Activated CD8-positive, alpha-beta memory T cell treated with anti-CD3 and anti-CD28 coated beads, Interleukin-2, amount 10 ng/mL, durations not matched to agents 7 days and 5 days (primary cell): ENCODE results near the gene MAGT1. TPM values are rescaled to one million over a fixed set of nuclear protein-coding genes. Genes with fewer than 3 reads are reported as not detected.

ENCODE experiments used
- ATAC-seq: fragments of 150-1000 bp; cut with Tn5 transposase; one replicate; pipeline ENCODE4 v1.10.0; 2021; ENCODE audit warnings: moderate library complexity
- CTCF ChIA-PET: fragments of 350-600 bp; sonication (Branson Sonifier 250); formaldehyde crosslinking; loops from one replicate; lab custom pipeline; 2021; ENCODE audit warnings: antibody characterized with exemption; lab: Charles Lee
- DNase-seq: peaks from one replicate; pipeline ENCODE4 v3.0.0-alpha.2; 2020
- H3K27ac Mint-ChIP-seq: one replicate; pipeline ENCODE4 v1.8.0; 2021; ENCODE audit warnings: mild to moderate bottlenecking, mixed read lengths
- H3K27me3 Mint-ChIP-seq: one replicate; pipeline ENCODE4 v1.8.0; 2021; ENCODE audit warnings: mixed read lengths
- H3K36me3 Mint-ChIP-seq: one replicate; pipeline ENCODE4 v1.8.0; 2021; ENCODE audit warnings: mild to moderate bottlenecking, mixed read lengths
- H3K4me1 Mint-ChIP-seq: one replicate; pipeline ENCODE4 v1.8.0; 2021; ENCODE audit warnings: mixed read lengths
- H3K4me3 Mint-ChIP-seq: one replicate; pipeline ENCODE4 v1.8.0; 2021; ENCODE audit warnings: mild to moderate bottlenecking, moderate library complexity, mixed read lengths
- H3K9me3 Mint-ChIP-seq: one replicate; pipeline ENCODE4 v1.8.0; 2022; ENCODE audit warnings: low read depth, mixed read lengths
- total RNA-seq, 2 experiments: library from RNA; stranded (reverse); gene quantifications; one replicate each; pipeline ENCODE4 v1.2.3, GENCODE V29; 2021

MAGT1 gene
- total RNA-seq, 2 experiments from 2014 or later = 40.1 to 44.4 TPM

DNA sequence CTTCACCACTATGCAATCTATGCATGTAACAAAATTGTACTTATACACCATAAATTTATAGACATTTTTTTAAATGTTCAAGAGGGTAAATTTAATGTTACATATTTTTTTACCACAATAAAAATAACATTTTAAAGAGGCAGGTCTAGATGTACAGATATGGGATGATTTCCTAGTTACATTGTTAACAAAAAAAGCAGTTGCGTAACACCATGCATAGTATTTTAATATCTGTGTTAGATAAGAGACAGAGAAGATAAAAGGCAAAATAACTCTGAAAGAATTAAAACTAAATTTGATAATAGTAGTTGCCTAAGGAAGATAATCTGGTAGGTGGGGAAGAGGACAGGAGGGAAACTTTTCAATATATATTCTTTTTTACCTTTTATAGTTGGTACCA, 100.1 kb downstream of the MAGT1 start:
- Mint-ChIP-seq H3K27ac (no peak overlapping the region), H3K36me3 (no peaks in the 10 kb centered on the region), H3K4me3 (no peak overlapping the region), H3K27me3 (no peaks in the 10 kb centered on the region), H3K9me3 (no peaks in the 10 kb centered on the region), H3K4me1 (no peaks in the 10 kb centered on the region)
- CTCF ChIA-PET = no interaction called here
- DNase-seq = no peak
- ATAC-seq = no peak

DNA sequence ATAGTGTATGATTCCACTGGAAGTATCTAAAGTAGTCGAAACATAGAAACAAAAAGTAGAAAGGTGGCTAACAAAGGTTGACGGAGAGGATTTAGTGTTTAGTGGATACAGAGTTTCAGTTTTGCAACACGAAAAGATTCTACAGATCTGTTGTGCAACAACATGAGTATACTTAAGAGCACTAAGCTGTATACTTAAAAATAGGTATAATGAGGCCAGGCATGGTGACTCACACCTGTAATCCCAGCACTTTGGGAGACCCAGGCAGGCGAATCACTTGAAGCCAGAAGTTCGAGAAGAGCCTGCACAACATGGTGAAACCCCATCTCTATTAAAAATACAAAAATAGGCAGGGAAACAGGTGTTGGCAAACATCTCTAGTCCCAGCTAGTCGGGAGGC, 101.3 kb downstream of the MAGT1 start:
- CTCF ChIA-PET = no interaction called here
- H3K27ac Mint-ChIP-seq = no peak overlapping the region
- H3K27me3 Mint-ChIP-seq = no peaks in the 10 kb centered on the region
- no peak for DNase-seq
- H3K36me3 Mint-ChIP-seq = no peaks in the 10 kb centered on the region
- ATAC-seq = no peak
- H3K9me3 Mint-ChIP-seq = no peaks in the 10 kb centered on the region
- H3K4me1 Mint-ChIP-seq = peaks cover 2% of the 10 kb centered on the region
- H3K4me3 Mint-ChIP-seq = no peak overlapping the region

DNA sequence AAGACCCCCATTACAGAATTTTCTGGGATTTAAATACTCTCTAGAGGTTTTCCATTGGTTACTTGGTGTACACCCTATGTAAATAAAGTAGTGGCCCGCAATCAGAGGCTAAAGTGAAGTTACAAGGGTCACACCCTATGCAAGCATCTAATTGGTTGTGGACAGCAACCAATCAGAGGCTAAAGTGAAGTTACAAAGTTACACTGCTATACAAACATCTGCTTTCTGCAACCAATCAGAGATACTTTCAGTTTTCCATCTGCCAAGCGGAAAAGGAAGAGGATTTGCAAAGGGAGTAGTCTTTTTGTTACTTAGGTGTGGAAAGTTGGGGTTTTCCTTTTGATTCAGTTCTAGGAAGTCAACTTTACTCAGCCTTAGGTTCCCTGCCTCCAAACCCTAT, 107.2 kb downstream of the MAGT1 start:
- DNase-seq (peak; percentile 46), ATAC-seq (peak; percentile 54)
- H3K4me3 Mint-ChIP-seq = peak overlapping the region; percentile 71
- no peaks in the 10 kb centered on the region for H3K27me3 Mint-ChIP-seq
- H3K9me3 Mint-ChIP-seq = no peaks in the 10 kb centered on the region
- H3K27ac Mint-ChIP-seq = peak overlapping the region; percentile 87
- peaks cover 6% of the 10 kb centered on the region for H3K36me3 Mint-ChIP-seq
- CTCF ChIA-PET = interaction anchor here (1.2 kb wide), 1 partner anchor 111 kb away, joined by 3 read pairs; the partner anchor contains the start of gene COX7B
- peaks cover 24% of the 10 kb centered on the region for H3K4me1 Mint-ChIP-seq

DNA sequence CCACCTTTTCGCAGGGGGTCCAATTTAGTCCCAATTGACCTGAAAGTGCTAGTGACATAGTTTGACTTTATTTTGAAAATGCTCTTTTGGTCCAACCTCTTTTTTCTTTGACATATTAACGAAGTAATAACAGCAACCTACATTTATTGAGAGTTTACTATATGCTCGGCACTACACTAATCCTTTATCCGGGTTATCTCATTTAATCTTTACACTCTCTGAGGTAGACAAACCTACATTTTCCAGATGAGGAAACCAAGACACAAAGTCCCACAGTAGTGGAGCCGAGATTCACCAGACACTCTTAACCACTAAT, 108.9 kb downstream of the MAGT1 start:
- Mint-ChIP-seq H3K9me3 (no peaks in the 10 kb centered on the region), H3K4me1 (peaks cover 25% of the 10 kb centered on the region), H3K4me3 (peak overlapping the region; percentile 92), H3K27ac (peak overlapping the region; percentile 100), H3K27me3 (no peaks in the 10 kb centered on the region), H3K36me3 (peaks cover 6% of the 10 kb centered on the region)
- DNase-seq (no peak), ATAC-seq (peak; percentile 28)
- CTCF ChIA-PET = no interaction called here

DNA sequence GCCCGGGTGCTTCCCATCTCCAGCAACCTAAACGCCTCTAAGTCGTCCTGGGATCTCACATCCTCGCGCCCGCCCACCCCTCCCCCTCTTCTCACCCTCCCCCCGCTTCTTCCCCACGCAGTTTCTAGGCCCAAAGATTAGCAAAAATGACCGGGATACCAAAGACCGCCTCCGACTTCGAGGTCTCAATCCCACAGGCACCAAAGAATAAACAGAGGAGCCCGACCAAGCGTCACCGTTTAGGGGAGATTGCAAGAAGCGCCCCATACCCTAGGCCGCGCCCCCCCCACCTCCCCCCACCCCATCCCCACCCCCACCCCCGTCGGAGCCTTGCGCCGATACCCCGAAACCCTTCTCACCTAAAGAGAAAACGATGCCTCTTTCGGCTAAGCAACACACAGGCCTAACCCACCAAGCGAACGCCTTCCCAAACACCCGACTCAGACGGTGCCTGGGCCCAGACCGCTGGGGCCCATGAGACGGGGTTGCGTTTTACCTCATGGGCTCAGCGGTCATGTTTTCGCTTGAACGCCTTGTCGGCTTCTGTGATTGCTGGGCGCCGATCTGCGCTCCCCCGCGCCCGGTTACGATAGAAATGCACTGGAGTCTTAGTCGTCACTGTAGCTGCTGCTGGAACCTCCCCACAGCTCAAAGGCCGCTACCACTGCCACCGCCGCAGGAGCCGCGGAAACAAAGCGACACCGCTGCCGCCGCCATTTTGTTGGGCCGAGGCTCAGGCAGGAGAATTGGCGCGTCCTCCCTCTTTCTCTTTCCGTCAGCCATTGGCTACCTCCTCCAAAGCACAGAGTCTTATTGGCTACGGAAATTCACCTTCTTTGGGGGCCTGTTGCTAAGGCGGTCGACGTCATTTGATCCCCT, 109.5 kb downstream of the MAGT1 start, which contains the start of gene ATRX:
ATRX (minus strand) TSS at position 731 of the 879 bp plus-strand sequence; CDS start at position 516, 215 bp downstream.
- DNase-seq (peak; percentile 88), ATAC-seq (peak; percentile 93)
- CTCF ChIA-PET = no interaction called here
- Mint-ChIP-seq H3K27me3 (no peaks in the 10 kb centered on the region), H3K9me3 (no peaks in the 10 kb centered on the region), H3K4me3 (peak within 1 kb of the TSS; percentile 92), H3K27ac (peak within 1 kb of the TSS; percentile 100), H3K36me3 (peaks cover 8% of the 10 kb centered on the region), H3K4me1 (peaks cover 28% of the 10 kb centered on the region)

DNA sequence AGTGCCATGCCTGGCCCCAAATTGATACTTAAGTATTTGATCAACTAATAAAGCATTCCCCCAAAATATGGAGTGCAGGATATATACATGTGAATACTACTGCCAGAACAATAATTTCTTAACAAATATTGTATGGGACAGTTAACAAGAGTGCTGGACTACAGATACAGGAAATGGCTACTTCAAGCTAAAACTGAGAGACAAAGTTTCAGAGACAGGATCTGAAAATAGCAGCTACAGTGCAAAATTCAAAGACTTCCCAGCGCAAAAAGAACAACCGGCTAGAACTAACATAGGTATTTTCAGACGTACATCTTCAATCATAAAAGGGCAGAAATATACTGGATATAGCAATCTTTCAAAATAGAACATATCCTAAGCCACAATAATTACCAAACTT, 115.5 kb downstream of the MAGT1 start:
- DNase-seq = no peak
- no peaks in the 10 kb centered on the region for H3K27me3 Mint-ChIP-seq
- H3K4me1 Mint-ChIP-seq = peaks cover 35% of the 10 kb centered on the region
- no peaks in the 10 kb centered on the region for H3K9me3 Mint-ChIP-seq
- no peak overlapping the region for H3K27ac Mint-ChIP-seq
- H3K36me3 Mint-ChIP-seq = peaks cover 13% of the 10 kb centered on the region
- CTCF ChIA-PET = no interaction called here
- H3K4me3 Mint-ChIP-seq = no peak overlapping the region
- ATAC-seq = no peak

DNA sequence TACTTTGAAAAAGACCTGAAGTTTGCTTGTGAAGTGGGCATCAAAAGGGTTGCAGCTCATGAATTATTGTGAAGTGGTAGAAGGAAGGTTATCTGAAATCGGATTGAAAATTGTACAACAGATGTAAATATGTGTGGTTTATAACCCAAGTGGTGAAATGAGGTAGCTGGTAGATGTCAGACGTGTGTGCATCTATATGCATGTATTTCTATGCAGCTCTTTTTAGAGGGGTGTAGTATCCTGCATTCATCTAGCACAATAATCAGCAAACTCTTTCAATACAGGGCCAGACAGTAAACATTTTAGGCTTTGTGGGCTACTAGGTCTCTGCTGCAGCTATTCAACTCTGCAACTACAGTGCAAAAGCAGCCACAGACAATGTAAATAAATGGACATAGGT, 118.6 kb downstream of the MAGT1 start:
- CTCF ChIA-PET = no interaction called here
- no peaks in the 10 kb centered on the region for H3K27me3 Mint-ChIP-seq
- no peaks in the 10 kb centered on the region for H3K9me3 Mint-ChIP-seq
- no peak overlapping the region for H3K4me3 Mint-ChIP-seq
- no peak overlapping the region for H3K27ac Mint-ChIP-seq
- DNase-seq = no peak
- peaks cover 14% of the 10 kb centered on the region for H3K36me3 Mint-ChIP-seq
- ATAC-seq = no peak
- peaks cover 25% of the 10 kb centered on the region for H3K4me1 Mint-ChIP-seq

Other genes with a start within 250 kb of the MAGT1 start
- gene ATRX, start 109.2 kb downstream of the MAGT1 start, total RNA-seq = 10 to 100 TPM; 67.4 to 78.4 TPM
- gene COX7B, start 4.0 kb upstream of the MAGT1 start, total RNA-seq = 100 to 1,000 TPM; 256 to 279 TPM
- gene ATP7A, start 15.3 kb upstream of the MAGT1 start, total RNA-seq = 10 to 100 TPM in 1 of 2 experiments, 1 to 10 TPM in 1; 10.0 to 11.9 TPM
- gene PGAM4, start 74.2 kb upstream of the MAGT1 start, total RNA-seq = not detected
- 100 to 1,000 TPM; 782 to 877 TPM for gene PGK1, start 208.8 kb upstream of the MAGT1 start, total RNA-seq
- gene TAF9B, start 244.2 kb upstream of the MAGT1 start, total RNA-seq = 10 to 100 TPM; 10.0 to 18.5 TPM